PC-3 (cell line): Measurements from ENCODE around the gene CALR.
"Not testable (repeated sequence)": the region's sequence is repeated elsewhere in the genome, so short reads cannot be mapped to it uniquely, and the experiment has no call there.

Source experiments
- CTCF ChIP-seq: fragments of 300-600 bp; sonication (generic); conservative IDR thresholded peaks from 2 replicates; pipeline ENCODE4 v1.5.1; 2017; ENCODE audit warnings: antibody characterized with exemption, low read depth, mild to moderate bottlenecking, low read length
- EZH2phosphoT487 ChIP-seq: fragments of 300-600 bp; sonication (generic); IDR thresholded peaks from 2 replicates; pipeline ENCODE4 v1.6.1; 2018; ENCODE audit warnings: mild to moderate bottlenecking, antibody characterized with exemption, low read length, borderline replicate concordance

GRCh38 chr19:12957389-12957952 is 19.1 kb downstream of the CALR start:
- not testable (repeated sequence) for TF ChIP-seq CTCF, EZH2phosphoT487
